Measurements from ENCODE around the gene SMIM1.

GRCh38 chr1:3776231-3776961 lies 3.8 kb downstream of the SMIM1 start:
- no peak for TF ChIP-seq ZBTB43 (CRISPR knock-in tag; IDR thresholded peaks at IDR 0.05)
- TF ChIP-seq EZH2 (IDR thresholded peaks at IDR 0.05; ENCODE audit: borderline replicate concordance, low read depth, low read length), result no peak
- no peak for TF ChIP-seq MXI1 (IDR thresholded peaks at IDR 0.05; ENCODE audit: low read depth, low read length)
- TF ChIP-seq KLF13 (tag; IDR thresholded peaks at IDR 0.05; ENCODE audit: borderline replicate concordance, low read depth), result no peak
- no peak for TF ChIP-seq CTCF (IDR thresholded peaks at IDR 0.05 in 2 of 3, conservative IDR thresholded peaks at IDR 0.05 in 1 of 3; ENCODE audit: insufficient read depth in 2 of 3, low read depth in 1 of 3, low read length in 3 of 3)
- TF ChIP-seq, protein P1, sequence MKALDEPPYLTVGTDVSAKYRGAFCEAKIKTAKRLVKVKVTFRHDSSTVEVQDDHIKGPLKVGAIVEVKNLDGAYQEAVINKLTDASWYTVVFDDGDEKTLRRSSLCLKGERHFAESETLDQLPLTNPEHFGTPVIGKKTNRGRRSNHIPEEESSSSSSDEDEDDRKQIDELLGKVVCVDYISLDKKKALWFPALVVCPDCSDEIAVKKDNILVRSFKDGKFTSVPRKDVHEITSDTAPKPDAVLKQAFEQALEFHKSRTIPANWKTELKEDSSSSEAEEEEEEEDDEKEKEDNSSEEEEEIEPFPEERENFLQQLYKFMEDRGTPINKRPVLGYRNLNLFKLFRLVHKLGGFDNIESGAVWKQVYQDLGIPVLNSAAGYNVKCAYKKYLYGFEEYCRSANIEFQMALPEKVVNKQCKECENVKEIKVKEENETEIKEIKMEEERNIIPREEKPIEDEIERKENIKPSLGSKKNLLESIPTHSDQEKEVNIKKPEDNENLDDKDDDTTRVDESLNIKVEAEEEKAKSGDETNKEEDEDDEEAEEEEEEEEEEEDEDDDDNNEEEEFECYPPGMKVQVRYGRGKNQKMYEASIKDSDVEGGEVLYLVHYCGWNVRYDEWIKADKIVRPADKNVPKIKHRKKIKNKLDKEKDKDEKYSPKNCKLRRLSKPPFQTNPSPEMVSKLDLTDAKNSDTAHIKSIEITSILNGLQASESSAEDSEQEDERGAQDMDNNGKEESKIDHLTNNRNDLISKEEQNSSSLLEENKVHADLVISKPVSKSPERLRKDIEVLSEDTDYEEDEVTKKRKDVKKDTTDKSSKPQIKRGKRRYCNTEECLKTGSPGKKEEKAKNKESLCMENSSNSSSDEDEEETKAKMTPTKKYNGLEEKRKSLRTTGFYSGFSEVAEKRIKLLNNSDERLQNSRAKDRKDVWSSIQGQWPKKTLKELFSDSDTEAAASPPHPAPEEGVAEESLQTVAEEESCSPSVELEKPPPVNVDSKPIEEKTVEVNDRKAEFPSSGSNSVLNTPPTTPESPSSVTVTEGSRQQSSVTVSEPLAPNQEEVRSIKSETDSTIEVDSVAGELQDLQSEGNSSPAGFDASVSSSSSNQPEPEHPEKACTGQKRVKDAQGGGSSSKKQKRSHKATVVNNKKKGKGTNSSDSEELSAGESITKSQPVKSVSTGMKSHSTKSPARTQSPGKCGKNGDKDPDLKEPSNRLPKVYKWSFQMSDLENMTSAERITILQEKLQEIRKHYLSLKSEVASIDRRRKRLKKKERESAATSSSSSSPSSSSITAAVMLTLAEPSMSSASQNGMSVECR (CRISPR knock-in tag; IDR thresholded peaks at IDR 0.05), result no peak; the same call in 1 of the 2 replicates
- TF ChIP-seq POLR2A (conservative IDR thresholded peaks at IDR 0.05), result 0 out of 2 replicates have a peak, but pooled peaks have one; percentile 8
- no peak for TF ChIP-seq IRF2 (CRISPR knock-in tag; IDR thresholded peaks at IDR 0.05)
- no peak for TF ChIP-seq ZNF282 (CRISPR knock-in tag; IDR thresholded peaks at IDR 0.05)
- TF ChIP-seq EGR1 (conservative IDR thresholded peaks at IDR 0.05), result no peak
- TF ChIP-seq SMC3 (conservative IDR thresholded peaks at IDR 0.05; ENCODE audit: insufficient read depth, low read depth, low read length), result no peak
- TF ChIP-seq NRF1 (conservative IDR thresholded peaks at IDR 0.05 in 1 of 2, IDR thresholded peaks at IDR 0.05 in 1 of 2), result no peak
